ENCODE results near the gene PTGES3L.
"Not testable (repeated sequence)": the region's sequence is repeated elsewhere in the genome, so short reads cannot be mapped to it uniquely, and the experiment has no call there.

The PTGES3L gene

GRCh38 chr17:43014649-43015542 lies 35.0 kb upstream of the PTGES3L start:
- FAIRE-seq (no peak), DNase-seq (ENCODE audit: extremely low spot score, insufficient read length, low read depth) (no peak)

- DNase-seq (ENCODE audit: extremely low spot score, insufficient read length, low read depth): no peak
- no peak for FAIRE-seq
Measured at GRCh38 chr17:43014020-43014648, 34.3 kb upstream of the PTGES3L start.

GRCh38 chr17:43013296-43013695 lies 33.4 kb upstream of the PTGES3L start:
- FAIRE-seq: no peak
- no peak for DNase-seq (ENCODE audit: extremely low spot score, insufficient read length, low read depth)

- no peak for FAIRE-seq
- no peak for DNase-seq (ENCODE audit: extremely low spot score, insufficient read length, low read depth)
Measured at GRCh38 chr17:43011728-43012472, 32.0 kb upstream of the PTGES3L start.

- no peak for DNase-seq (ENCODE audit: extremely low spot score, insufficient read length, low read depth)
- FAIRE-seq: no peak
Measured at GRCh38 chr17:43010667-43011308, 30.9 kb upstream of the PTGES3L start.

- DNase-seq (ENCODE audit: extremely low spot score, insufficient read length, low read depth) (peak; percentile 73), FAIRE-seq (peak; percentile 91)
Measured at GRCh38 chr17:43006639-43007551, 27.0 kb upstream of the PTGES3L start, which contains the start of gene IFI35. IFI35 (plus strand) TSS chr17:43006784; CDS start chr17:43006948, 164 bp downstream.

GRCh38 chr17:43003542-43004172 lies 23.8 kb upstream of the PTGES3L start:
- DNase-seq (ENCODE audit: extremely low spot score, insufficient read length, low read depth) (no peak), FAIRE-seq (no peak)

- DNase-seq (ENCODE audit: extremely low spot score, insufficient read length, low read depth); FAIRE-seq: not testable (repeated sequence)
Measured at GRCh38 chr17:43000894-43001293, 21.0 kb upstream of the PTGES3L start.

GRCh38 chr17:42999003-42999525 lies 19.2 kb upstream of the PTGES3L start:
- DNase-seq (ENCODE audit: extremely low spot score, insufficient read length, low read depth): no peak
- no peak for FAIRE-seq

- FAIRE-seq: peak; percentile 100
- peak; percentile 94 for DNase-seq (ENCODE audit: extremely low spot score, insufficient read length, low read depth)
Measured at GRCh38 chr17:42997984-42998938, 18.4 kb upstream of the PTGES3L start, which contains the start of gene RPL27. RPL27 (plus strand) TSS chr17:42998419; CDS start chr17:42998751, 332 bp downstream.

GRCh38 chr17:42997390-42997983 lies 17.6 kb upstream of the PTGES3L start:
- no peak for FAIRE-seq
- no peak for DNase-seq (ENCODE audit: extremely low spot score, insufficient read length, low read depth)

GRCh38 chr17:42993913-42994312 lies 14.0 kb upstream of the PTGES3L start:
- FAIRE-seq; DNase-seq (ENCODE audit: extremely low spot score, insufficient read length, low read depth): not testable (repeated sequence)

GRCh38 chr17:42992872-42993271 lies 13.0 kb upstream of the PTGES3L start:
- FAIRE-seq (no peak), DNase-seq (ENCODE audit: extremely low spot score, insufficient read length, low read depth) (no peak)

- FAIRE-seq (no peak), DNase-seq (ENCODE audit: extremely low spot score, insufficient read length, low read depth) (no peak)
Measured at GRCh38 chr17:42991471-42991870, 11.6 kb upstream of the PTGES3L start.

- no peak for FAIRE-seq
- DNase-seq (ENCODE audit: extremely low spot score, insufficient read length, low read depth): no peak
Measured at GRCh38 chr17:42989726-42990652, 10.1 kb upstream of the PTGES3L start.

GRCh38 chr17:42989141-42989540 lies 9.3 kb upstream of the PTGES3L start:
- FAIRE-seq (no peak), DNase-seq (ENCODE audit: extremely low spot score, insufficient read length, low read depth) (no peak)
